Neural progenitor cell (in vitro differentiated cells): ENCODE results near the gene KDM6A.

ENCODE experiments used
- CTCF ChIP-seq: fragments of 200-600 bp; sonication (generic); IDR thresholded peaks from 2 replicates; pipeline ENCODE4 v1.5.1; 2017; ENCODE audit warnings: antibody characterized with exemption, mild to moderate bottlenecking
- EZH2 ChIP-seq: fragments of 200-600 bp; sonication (generic); IDR thresholded peaks from 2 replicates; pipeline ENCODE4 v1.6.1; 2017; ENCODE audit warnings: antibody characterized with exemption, mild to moderate bottlenecking, moderate library complexity

- TF ChIP-seq CTCF, result no peak
- TF ChIP-seq EZH2, result no peak
These were observed 106.0 kb downstream of the KDM6A start for GRCh38 chrX:44978976-44979375.
